GM18502 (cell line): ENCODE results near the gene MPND.

Source experiments
- ATAC-seq: cut with Tn5 transposase; IDR thresholded peaks from one replicate; pipeline ENCODE4 v1.9.1; 2021; ENCODE audit warnings: mild to moderate bottlenecking; ENCODE audit not compliant: unreplicated experiment, poor library complexity

The MPND gene

DNA sequence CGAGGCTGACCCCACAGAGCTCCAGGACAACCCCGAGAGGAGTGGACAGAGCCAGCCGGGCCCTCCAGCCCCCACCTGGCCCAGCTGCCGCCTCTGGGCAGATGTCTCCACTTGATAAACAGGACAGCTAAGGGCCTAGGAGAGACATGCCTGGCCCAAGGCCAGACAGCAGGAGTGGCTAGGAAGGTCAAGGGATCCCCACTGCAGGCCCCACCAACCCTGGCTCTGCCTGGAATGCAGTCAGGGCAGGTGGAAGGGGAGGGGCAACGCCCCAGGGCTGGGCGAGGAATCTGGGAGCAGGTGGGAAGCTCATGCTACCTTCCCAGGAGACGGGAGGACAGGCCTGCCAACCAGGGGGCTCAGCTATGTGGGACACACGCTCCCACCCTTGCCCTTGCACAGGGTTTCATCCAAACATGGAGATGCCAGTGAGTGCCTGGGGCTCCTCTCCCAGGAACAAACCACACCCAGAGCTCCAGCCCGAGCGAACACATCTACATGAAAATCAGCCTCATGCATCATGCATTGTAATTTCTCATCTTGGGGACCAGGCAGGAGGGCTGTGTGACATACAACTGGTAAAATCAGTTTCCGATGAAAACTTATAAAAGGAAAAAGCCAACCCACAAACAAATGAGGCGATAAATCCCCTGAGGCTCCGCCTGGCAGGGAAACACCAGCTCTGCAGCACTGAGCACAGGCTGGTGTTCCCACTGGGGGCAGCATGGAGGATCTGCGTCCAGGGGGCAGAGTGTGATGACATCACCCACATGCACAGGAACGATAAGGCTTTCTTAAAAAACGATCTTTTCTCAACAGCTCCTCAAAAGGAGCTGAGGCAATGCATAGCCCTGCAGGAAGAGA, 32.0 kb downstream of the MPND start:
- ATAC-seq = no peak

- ATAC-seq = no peak
Observed at GRCh38 chr19:4376028-4376670, 32.8 kb downstream of the MPND start.

- no peak for ATAC-seq
Observed at GRCh38 chr19:4376671-4376990, 33.3 kb downstream of the MPND start.

GRCh38 chr19:4376991-4377781, 33.8 kb downstream of the MPND start:
- no peak for ATAC-seq

GRCh38 chr19:4378886-4379285, 35.5 kb downstream of the MPND start:
- no peak for ATAC-seq

DNA sequence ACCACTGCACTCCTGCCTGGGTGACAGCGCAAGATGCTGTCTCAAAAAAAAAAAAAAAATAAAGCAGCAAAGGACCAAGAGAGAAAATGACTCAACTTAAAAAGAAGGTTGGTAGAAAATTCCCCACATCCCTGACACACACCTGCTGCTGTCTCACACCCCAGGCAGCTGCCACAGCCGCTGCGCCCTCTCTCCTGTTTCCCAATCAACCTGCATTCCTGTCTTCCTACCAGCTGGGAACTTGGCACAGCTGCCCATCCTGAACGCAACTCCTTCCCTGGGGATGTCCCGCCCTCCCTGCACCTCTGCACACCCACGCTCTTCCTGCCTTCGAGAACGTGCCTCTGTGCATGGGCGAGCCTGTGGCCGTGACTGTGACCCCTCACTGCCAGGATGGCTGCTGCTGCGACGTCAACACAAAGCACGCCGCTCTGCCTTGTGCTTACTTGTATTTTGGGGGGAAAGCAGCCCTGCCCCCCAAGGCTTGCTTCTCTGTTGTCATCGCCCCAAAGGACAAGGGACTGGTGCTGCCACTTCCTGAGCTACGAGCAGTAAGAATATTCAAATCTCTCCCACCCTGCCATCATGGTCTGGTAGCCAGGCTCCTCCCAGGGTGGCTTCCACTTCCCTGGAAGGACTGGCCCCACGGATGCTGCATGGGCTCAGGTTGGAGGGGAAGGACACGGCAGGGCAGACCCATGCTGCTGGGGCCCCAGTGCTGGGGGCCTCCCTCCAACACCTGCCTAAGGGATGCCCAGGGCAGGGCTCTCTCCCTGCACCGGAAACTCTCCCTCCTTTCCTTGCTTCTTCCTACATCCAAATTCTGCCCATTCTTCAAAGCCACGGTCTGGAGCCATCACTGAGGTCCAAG, 36.3 kb downstream of the MPND start:
- ATAC-seq = no peak

DNA sequence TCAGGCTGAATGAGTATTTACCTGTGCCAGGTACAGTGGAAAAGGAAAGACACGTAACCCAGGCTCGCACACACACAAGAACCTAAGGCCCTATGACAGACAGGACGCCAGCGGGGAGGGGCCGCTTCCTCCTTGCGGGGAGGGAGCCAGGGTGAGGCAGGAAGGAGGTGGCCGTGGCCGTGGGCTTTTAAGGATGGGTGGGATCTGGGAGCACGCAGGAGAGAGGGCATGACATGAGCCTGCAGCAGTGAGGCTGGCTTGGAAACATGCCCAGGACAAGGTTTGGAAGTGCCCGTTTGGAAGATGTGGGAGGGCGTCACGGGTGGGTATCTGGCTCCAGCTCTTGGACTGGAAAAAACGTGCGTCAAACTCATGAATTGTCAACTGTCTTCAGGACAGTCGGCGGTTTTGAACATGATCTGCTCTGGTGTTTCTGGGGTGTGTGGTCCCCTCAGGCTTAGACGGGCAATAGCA, 36.9 kb downstream of the MPND start:
- ATAC-seq = no peak

DNA sequence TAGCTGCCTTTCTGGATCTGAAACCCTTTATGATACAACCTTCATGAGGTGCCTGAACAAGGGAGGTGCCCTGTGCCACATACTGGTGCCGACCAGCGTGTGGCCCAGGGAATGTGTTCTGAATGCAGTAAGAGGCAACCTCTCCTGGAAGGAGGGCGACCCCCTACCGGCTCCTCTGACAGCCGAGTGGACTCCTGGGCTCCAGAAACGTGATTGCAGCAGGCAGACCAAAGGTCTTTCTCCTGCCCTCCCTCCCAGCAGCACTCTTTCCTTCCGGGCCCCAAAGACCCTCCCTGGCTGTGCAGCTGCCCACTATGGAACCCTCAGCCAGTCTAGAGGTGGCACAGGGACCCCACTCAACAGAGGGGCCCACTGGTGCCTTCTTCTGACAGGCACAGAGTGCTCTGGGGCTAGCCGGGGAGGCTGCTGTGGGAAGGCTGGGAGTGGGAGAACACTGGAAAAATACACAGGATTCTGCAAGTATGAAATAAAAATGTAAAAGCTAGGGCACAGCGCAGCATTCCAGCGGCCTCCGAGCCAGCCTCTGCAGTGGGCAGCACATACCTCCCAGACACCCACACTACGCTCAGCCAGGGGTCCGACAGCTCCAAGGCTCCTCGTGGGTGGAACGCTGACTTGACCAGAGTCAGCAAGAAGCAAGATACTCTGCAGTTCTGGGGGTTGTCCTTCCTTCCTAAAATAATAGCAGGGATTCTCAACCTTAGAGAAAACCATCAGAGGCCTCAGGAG, 42.1 kb downstream of the MPND start:
- ATAC-seq = no peak

- ATAC-seq = no peak
Observed at GRCh38 chr19:4386041-4386782, 42.9 kb downstream of the MPND start.

GRCh38 chr19:4388337-4389063, 45.1 kb downstream of the MPND start:
- ATAC-seq = no peak

- no peak for ATAC-seq
Observed at GRCh38 chr19:4389064-4389375, 45.7 kb downstream of the MPND start.

DNA sequence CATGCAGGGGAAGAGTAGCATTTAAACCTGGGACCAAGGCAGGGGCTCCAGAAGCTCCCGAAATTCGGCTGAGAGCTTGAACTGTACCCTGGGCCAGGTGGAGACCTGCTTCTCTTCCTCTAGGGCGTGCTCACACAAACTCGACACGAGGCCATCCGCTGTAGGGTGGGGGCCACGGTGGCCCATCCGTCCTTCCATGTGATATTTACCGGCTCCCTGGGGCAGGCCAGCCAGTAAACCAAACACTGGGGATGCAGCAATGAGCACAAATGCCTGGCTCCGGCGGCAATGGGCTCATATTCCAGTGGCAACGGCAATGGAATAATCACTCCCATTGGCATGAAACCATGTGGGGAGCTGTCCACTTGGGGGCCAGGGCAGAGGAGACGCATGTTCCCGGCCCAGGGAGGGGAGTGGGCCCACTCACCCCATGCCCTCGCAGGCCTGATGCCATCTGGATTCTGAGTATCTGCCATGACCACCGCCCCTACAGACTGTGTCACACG, 46.2 kb downstream of the MPND start:
- ATAC-seq = no peak

- no peak for ATAC-seq
Observed at GRCh38 chr19:4390017-4390566, 46.7 kb downstream of the MPND start.

DNA sequence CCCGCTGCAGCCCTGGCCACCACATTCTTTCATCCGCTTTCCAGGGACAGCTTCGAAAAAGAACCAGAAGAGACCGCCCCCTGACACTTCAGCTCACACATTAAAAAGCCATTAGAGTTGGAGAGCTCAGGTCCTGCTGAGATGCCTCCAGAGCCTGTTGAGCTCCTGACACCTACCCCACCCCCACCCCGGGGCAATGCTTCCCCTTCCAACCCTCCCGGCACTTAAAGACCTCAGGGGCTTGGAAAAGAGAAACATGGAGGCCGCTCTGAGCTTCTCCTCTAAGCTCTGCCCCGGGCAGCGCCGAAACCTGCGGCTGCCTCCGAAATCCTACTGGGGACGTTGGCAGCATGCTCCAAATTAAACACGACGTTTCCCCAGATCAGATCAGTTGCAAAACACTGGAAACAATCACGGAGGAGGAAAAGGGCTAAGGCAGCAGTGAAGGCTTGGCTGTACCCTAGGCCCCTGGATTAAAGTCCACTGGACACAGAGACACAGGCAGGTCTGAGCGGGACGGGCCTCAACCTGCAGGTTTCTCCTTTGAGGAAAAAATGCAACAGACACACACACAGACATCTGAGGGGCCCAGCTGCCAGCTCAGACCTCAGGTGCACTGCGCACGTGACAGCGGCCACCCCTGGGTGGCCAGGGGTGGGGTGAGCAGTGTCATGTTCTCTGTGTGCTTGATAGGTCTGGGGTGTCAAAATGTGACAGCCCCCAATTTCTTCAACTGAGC, 47.4 kb downstream of the MPND start:
- no peak for ATAC-seq

DNA sequence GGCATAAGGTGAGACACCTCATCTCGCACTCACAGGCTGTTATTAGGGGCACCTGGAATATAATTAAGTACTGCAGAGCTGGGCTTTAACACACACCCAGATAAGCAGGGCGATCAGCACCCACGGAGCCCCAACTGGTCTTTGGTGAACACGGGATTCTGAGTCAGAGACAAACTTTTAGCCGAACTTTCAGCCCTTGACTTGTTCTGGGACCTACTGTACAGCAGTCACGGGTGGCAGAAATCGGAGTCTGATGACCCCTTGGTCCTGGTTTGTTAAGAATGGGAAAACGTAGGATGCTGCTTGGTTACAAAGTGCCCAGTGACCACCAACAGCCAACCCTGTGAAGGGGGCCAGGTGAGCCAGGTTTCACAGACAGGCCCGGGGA, 47.9 kb downstream of the MPND start:
- no peak for ATAC-seq

DNA sequence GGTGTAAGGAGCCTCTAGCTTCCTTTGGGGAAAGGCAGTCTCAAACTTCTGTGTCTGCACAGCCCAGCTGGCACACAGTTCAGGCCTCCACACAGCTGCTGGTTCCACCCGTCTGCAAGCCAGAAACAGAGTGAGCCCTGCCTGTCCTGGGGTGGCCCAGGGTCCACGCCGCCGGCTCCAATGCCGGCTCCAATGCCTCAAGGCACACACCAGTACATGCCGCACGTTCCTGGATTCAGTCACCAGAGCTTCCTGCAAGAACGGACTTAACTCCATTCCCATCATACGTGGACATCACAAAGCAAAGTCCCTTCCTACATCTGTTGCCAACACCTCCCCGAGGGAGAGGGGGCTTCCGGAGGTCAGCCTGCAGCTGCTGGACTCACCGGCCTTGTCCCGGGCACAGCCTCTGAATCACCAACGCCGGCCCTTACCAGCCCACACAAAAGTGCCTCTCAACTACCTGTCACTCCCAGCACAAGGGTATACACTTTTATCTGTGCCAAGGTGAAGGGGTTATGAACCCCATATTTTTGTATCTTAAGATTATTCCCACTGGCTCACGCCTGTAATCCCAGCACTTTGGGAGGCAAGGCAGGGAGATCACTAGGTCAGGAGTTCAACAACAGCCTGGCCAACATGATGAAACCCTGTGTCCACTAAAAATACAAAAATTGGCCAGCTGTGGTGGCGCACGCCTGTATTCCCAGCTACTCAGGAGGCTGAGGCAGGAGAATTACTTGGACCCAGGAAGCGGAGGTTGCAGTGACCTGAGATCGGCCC, 48.5 kb downstream of the MPND start:
- no peak for ATAC-seq
